ENCODE results near the gene SLC28A1.

The SLC28A1 gene

DNA sequence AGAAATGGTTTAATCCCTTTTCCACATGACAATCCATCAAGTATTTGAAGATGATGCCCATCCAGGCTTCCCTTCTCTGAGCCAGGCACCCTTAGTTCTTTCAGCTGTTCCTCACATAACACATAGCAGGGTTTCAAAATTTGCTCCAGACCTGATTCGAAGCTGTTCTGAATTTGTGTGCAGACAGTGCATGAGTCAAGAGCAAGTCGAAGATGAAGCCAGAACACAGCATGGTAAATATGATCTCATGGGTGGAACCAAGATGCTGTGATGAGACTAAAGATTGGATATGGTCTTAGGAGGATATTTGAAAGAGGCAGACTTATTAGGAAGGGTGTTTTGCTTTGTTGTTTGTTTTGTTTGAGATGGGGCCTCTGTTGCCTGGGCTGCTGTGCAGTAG, 64.6 kb downstream of the SLC28A1 start:
- TF ChIP-seq, protein P1, sequence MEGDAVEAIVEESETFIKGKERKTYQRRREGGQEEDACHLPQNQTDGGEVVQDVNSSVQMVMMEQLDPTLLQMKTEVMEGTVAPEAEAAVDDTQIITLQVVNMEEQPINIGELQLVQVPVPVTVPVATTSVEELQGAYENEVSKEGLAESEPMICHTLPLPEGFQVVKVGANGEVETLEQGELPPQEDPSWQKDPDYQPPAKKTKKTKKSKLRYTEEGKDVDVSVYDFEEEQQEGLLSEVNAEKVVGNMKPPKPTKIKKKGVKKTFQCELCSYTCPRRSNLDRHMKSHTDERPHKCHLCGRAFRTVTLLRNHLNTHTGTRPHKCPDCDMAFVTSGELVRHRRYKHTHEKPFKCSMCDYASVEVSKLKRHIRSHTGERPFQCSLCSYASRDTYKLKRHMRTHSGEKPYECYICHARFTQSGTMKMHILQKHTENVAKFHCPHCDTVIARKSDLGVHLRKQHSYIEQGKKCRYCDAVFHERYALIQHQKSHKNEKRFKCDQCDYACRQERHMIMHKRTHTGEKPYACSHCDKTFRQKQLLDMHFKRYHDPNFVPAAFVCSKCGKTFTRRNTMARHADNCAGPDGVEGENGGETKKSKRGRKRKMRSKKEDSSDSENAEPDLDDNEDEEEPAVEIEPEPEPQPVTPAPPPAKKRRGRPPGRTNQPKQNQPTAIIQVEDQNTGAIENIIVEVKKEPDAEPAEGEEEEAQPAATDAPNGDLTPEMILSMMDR (IDR thresholded peaks at IDR 0.05; ENCODE audit: low read depth, low read length), result no peak
- Histone ChIP-seq H3K36me3 (no peaks in the 10 kb centered on the region), H3K27ac (no peak overlapping the region), H3K4me3 (ENCODE audit: low read depth, low read length) (no peak overlapping the region), H3K9me3 (ENCODE audit: severe bottlenecking) (no peaks in the 10 kb centered on the region), H3K27me3 (ENCODE audit: insufficient read depth, low read depth, severe bottlenecking) (no peaks in the 10 kb centered on the region)
- no peak for DNase-seq

DNA sequence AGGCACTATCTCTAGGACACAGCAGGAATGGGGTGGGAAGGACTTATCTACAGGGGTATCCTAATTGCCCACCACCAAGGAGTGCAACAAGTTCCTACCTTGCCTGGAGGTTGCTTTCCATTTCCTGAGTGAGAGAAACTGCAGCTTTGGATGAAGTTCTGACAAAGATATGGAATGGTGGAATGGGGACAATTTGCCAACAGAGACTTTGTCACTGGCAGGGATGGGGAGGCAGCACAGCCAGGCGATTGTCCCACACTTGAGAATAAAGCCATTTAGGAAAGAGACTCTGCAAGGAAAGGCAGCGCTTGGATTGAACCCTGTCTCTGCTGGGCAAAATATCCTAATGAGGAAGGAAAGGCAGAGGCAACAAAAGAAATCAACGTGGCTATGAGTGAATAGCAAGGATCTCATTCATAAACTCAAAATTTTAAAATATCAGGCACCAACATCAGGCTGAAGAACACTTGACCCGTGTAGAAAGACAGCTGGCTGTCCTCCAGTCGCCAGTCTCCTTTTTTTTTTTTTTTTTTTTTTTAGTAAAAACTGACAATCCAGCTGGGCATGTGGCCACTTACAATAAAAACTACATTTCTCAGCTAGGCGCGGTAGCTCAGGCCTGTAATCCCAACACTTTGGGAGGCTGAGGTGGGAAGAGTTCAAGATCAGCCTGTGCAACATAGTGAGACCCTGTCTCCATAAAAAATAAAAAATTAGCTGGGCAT, 65.5 kb downstream of the SLC28A1 start:
- Histone ChIP-seq H3K27ac (no peak overlapping the region), H3K4me3 (ENCODE audit: low read depth, low read length) (no peak overlapping the region), H3K27me3 (ENCODE audit: insufficient read depth, low read depth, severe bottlenecking) (no peaks in the 10 kb centered on the region), H3K36me3 (no peaks in the 10 kb centered on the region), H3K9me3 (ENCODE audit: severe bottlenecking) (no peaks in the 10 kb centered on the region)
- no peak for DNase-seq
- TF ChIP-seq, protein P1 (IDR thresholded peaks at IDR 0.05; ENCODE audit: low read depth, low read length), result no peak

DNA sequence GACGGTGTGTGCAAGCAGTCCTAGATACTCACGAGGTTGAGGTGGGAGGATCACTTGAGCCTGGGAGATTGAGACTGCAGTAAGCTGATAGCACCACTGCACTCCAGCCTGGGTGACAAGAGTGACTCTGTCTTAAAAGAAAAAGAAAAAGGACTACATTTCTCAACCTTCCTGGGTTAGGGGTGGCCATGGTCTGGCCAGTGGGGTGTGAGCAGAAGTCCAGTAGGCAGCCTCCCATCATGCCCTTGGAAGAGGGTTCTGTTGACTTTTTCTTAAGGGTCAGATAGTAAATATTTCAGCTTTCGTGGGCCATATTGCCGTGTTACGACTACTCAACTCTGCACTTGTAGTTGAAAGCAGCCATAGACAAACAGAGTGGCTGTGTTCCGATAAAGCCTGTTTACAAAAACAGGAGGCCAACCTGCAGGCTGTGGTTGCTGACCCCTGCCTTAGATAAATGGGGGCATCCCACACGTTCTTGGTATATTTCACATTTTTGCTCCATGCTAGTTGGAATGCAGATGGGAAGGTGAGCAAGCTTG, 66.2 kb downstream of the SLC28A1 start:
- DNase-seq, result no peak
- Histone ChIP-seq H3K27ac (no peak overlapping the region), H3K4me3 (ENCODE audit: low read depth, low read length) (no peak overlapping the region), H3K27me3 (ENCODE audit: insufficient read depth, low read depth, severe bottlenecking) (no peaks in the 10 kb centered on the region), H3K36me3 (no peaks in the 10 kb centered on the region), H3K9me3 (ENCODE audit: severe bottlenecking) (no peaks in the 10 kb centered on the region)
- TF ChIP-seq, protein P1 (IDR thresholded peaks at IDR 0.05; ENCODE audit: low read depth, low read length), result no peak

DNA sequence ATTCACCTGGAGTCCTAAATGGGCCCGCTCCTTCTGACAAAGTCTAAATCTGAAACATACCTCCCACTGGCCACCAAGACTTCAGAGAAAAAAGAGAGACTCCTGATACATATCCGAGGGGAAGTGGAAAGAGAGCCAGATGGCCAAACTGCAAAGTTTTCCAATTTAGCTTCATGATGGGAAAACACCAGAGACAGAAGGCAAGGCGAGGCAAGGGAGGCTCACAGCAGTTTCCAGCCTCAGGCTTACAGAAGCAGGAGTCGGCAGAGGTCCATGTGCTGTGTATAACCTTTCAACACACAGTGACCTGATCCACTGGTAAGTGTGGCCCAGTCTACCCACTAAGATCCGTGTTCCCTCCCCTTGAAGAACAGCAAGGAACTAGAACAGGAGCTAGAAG, 67.3 kb downstream of the SLC28A1 start:
- DNase-seq, result no peak
- Histone ChIP-seq H3K9me3 (ENCODE audit: severe bottlenecking) (no peaks in the 10 kb centered on the region), H3K27me3 (ENCODE audit: insufficient read depth, low read depth, severe bottlenecking) (no peaks in the 10 kb centered on the region), H3K36me3 (no peaks in the 10 kb centered on the region), H3K27ac (no peak overlapping the region), H3K4me3 (ENCODE audit: low read depth, low read length) (no peak overlapping the region)
- TF ChIP-seq, protein P1 (IDR thresholded peaks at IDR 0.05; ENCODE audit: low read depth, low read length), result no peak

DNA sequence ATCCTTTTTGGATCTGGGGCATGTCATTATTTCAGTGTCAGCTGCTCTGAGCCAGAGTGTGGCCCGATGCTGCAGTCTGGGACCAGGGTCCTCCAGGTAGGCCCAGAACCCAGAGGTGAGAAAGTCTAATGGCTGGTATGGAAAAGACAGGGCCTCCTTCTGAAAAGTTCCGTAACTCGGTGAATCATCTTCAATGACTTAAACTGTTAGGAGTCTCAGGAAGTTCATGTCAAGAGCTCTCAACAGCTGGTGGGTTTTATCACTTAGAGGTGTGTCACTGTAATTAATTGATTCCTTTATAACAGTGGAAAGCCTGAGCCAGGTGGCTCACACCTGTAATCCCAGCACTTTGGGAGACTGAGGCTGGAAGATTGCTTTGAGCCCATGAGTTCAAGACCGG, 68.7 kb downstream of the SLC28A1 start:
- no peaks in the 10 kb centered on the region for H3K9me3 ChIP-seq (ENCODE audit: severe bottlenecking)
- H3K27me3 ChIP-seq (ENCODE audit: insufficient read depth, low read depth, severe bottlenecking), result no peaks in the 10 kb centered on the region
- H3K4me3 ChIP-seq (ENCODE audit: low read depth, low read length), result no peak overlapping the region
- TF ChIP-seq, protein P1 (IDR thresholded peaks at IDR 0.05; ENCODE audit: low read depth, low read length), result no peak
- no peak overlapping the region for H3K27ac ChIP-seq
- no peaks in the 10 kb centered on the region for H3K36me3 ChIP-seq
- no peak for DNase-seq

DNA sequence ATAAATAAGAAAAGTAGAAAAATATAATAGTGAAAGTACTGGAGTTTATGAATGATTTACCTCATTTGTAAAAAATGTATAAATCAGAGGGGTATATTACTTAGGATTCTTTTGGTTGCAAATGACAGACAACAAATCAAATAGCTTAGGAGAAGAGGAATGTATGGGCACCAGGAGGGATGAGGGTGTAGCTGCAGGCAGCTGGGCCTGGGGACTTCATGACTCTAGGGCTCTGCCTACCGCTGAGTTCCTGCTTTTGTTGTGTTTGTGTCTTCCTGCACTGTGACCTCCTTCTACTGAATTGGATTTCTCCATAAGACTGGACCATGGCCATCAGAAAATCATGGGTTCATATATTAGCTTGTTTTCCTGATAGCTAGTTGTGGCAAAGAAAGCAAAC, 69.3 kb downstream of the SLC28A1 start:
- Histone ChIP-seq H3K4me3 (ENCODE audit: low read depth, low read length) (no peak overlapping the region), H3K27ac (no peak overlapping the region), H3K9me3 (ENCODE audit: severe bottlenecking) (no peaks in the 10 kb centered on the region), H3K27me3 (ENCODE audit: insufficient read depth, low read depth, severe bottlenecking) (no peaks in the 10 kb centered on the region), H3K36me3 (no peaks in the 10 kb centered on the region)
- DNase-seq, result no peak
- TF ChIP-seq, protein P1 (IDR thresholded peaks at IDR 0.05; ENCODE audit: low read depth, low read length), result no peak
